NOMO-1 treated with DMSO at 0.1 percent for 48 hours (cell line): ENCODE data around the gene PCDHGA6.
A peak's percentile ranks its signal among the peaks of the same experiment; 100 is the strongest.
"Not testable (repeated sequence)": the region's sequence is repeated elsewhere in the genome, so short reads cannot be mapped to it uniquely, and the experiment has no call there.

Source experiments
- DNase-seq: peaks from one replicate; lab custom pipeline; 2025; ENCODE audit not compliant: unreplicated experiment; lab: John Stamatoyannopoulos, UW

The PCDHGA6 gene

DNA sequence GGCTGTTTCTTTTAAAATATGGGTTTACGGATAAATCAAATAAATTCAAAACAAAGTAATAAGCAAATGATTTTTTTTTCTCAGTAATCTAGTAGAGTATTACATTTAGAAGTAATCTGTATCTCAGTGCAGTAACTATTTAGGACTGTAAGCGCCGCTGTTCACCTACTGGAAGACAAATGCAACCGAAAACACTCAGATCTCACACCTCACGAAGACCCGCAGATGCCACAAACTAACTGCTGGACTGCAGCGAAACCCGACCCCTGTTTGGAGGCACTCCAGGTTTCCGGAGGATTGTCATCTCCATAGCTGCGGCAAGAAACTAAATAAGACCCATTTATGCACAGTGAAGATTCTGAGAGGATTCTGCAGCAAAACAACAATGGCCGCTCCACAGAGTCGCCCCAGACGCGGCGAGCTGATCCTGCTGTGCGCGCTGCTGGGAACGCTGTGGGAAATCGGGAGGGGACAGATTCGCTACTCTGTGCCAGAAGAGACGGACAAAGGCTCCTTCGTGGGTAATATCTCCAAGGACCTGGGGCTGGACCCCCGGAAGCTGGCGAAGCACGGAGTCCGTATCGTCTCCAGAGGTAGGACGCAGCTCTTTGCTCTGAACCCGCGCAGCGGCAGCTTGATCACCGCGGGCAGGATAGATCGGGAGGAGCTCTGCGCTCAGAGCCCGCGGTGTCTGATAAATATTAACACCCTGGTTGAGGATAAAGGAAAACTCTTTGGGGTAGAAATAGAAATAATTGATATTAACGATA is 18.9 kb downstream of the PCDHGA6 start, which contains the start of gene PCDHGA8:
Gene PCDHGA8 (plus strand): TSS at position 205 of the 770 bp plus-strand sequence. CDS start 181 bp downstream, at position 386.
- no peak for DNase-seq

DNA sequence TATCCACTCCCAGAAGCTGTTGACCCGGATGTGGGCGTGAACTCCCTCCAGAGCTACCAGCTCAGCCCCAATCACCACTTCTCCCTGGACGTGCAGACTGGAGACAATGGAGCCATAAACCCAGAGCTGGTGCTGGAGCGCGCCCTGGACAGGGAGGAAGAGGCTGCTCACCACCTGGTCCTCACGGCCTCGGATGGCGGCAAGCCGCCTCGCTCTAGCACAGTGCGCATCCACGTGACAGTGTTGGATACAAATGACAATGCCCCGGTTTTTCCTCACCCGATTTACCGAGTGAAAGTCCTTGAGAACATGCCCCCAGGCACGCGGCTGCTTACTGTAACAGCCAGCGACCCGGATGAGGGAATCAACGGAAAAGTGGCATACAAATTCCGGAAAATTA is 19.6 kb downstream of the PCDHGA6 start:
- DNase-seq = no peak

DNA sequence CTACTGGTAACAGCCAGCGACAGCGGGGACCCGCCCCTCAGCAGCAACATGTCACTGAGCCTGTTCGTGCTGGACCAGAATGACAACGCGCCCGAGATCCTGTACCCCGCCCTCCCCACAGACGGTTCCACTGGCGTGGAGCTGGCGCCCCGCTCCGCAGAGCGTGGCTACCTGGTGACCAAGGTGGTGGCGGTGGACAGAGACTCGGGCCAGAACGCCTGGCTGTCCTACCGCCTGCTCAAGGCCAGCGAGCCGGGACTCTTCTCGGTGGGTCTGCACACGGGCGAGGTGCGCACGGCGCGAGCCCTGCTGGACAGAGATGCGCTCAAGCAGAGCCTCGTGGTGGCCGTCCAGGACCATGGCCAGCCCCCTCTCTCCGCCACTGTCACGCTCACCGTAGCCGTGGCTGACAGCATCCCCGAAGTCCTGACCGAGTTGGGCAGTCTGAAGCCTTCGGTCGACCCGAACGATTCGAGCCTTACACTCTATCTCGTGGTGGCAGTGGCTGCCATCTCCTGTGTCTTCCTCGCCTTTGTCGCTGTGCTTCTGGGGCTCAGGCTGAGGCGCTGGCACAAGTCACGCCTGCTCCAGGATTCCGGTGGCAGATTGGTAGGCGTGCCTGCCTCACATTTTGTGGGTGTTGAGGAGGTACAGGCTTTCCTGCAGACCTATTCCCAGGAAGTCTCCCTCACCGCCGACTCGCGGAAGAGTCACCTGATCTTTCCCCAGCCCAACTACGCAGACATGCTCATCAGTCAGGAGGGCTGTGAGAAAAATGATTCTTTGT is 20.9 kb downstream of the PCDHGA6 start:
- not testable (repeated sequence) for DNase-seq

DNA sequence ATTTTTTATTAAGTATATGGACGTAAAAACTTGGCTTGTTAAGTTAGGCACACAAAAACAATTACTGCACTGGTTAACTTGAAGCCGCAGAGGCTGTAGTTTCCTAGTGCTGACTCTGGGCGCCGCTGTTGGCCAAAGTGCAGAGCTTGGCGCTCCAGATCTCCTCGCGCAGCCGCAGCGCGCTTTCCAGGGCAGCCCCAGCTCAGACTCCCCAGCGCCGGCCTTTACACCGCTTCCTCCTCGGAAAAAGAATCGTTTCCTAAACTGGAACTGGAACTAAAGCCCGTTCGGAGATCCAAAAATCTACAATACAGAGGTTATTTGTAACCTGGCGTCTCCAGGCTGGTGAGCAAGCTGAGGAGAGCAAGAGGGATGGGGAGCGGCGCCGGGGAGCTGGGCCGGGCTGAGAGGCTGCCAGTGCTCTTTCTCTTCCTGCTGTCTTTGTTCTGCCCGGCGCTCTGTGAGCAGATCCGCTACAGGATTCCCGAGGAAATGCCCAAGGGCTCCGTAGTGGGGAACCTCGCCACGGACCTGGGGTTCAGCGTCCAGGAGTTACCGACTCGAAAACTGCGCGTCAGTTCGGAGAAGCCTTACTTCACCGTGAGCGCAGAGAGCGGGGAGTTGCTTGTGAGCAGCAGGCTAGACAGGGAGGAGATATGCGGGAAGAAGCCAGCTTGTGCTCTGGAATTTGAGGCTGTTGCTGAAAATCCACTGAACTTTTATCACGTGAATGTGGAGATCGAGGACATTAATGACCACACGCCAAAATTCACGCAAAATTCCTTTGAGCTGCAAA is 24.3 kb downstream of the PCDHGA6 start, which contains the start of gene PCDHGB5:
Gene PCDHGB5 (plus strand): TSS at position 192 of the 796 bp plus-strand sequence. CDS start 181 bp downstream, at position 373.
- DNase-seq = not testable (repeated sequence)

DNA sequence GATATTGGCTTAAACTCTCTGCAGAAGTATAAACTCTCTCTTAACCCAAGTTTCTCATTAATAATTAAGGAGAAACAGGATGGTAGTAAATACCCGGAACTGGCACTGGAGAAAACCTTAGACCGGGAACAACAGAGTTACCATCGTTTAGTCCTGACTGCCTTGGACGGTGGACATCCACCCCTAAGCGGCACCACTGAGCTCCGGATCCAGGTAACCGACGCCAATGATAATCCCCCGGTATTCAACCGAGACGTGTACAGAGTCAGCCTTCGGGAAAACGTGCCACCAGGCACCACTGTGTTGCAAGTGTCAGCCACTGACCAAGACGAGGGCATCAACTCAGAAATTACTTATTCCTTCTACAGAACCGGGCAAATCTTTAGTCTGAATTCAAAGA is 24.9 kb downstream of the PCDHGA6 start:
- no peak for DNase-seq

DNA sequence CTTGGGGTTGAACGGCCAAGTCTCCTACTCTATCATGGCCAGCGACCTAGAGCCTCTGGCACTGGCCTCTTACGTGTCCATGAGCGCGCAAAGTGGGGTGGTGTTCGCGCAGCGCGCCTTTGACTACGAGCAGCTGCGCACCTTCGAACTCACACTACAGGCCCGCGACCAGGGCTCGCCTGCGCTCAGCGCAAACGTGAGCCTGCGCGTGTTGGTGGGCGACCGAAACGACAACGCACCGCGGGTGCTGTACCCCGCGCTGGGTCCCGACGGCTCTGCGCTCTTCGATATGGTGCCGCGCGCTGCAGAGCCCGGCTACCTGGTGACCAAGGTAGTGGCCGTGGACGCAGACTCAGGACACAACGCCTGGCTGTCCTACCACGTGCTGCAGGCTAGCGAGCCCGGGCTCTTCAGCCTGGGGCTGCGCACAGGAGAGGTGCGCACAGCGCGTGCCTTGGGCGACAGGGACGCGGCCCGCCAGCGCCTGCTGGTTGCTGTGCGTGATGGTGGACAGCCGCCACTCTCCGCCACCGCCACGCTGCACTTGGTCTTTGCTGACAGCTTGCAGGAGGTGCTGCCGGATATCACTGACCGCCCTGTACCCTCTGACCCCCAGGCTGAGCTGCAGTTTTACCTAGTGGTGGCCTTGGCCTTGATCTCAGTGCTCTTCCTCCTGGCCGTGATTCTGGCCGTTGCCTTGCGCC is 26.0 kb downstream of the PCDHGA6 start:
- DNase-seq = no peak

DNA sequence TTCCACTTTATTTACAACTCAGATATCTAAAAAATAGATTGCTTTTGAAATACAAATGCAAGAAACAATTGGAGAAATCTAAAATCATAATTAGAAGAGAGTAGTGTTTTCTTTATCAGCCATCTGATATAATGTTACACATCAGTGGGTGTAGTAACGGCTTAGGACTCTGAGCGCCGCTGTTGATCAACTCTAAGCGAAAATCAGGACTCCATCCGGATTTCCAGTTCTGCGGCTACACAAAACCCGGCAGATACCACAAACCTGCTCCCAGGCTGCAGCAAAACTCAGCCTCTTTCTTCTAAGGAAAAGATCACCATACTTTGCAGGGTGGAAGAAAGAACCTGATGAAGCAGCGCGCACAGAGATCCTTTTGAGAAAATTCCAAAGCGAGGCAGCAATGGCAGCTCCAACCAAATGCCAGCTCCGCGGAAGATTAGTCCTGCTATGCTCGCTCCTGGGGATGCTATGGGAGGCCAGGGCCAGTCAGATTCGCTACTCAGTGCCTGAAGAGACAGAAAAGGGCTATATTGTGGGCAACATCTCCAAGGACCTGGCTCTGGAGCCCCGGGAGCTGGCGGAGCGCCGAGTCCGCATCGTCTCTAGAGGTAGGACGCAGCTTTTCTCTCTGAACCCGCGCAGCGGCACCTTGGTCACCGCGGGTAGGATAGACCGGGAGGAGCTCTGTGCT is 29.0 kb downstream of the PCDHGA6 start, which contains the start of gene PCDHGA9:
Gene PCDHGA9 (plus strand): TSS at position 226 of the 691 bp plus-strand sequence. CDS start 175 bp downstream, at position 401.
- no peak for DNase-seq

DNA sequence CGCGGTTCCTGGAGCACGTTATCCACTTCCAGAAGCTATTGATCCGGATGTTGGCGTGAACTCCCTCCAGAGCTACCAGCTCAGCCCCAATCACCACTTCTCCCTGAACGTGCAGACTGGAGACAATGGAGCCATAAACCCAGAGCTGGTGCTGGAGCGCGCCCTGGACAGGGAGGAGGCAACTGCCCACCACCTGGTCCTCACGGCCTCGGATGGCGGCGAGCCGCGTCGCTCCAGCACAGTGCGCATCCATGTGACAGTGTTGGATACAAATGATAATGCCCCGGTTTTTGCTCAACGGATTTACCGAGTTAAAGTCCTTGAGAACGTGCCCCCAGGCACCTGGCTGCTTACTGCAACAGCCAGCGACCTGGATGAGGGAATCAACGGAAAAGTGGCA is 29.7 kb downstream of the PCDHGA6 start:
- no peak for DNase-seq

DNA sequence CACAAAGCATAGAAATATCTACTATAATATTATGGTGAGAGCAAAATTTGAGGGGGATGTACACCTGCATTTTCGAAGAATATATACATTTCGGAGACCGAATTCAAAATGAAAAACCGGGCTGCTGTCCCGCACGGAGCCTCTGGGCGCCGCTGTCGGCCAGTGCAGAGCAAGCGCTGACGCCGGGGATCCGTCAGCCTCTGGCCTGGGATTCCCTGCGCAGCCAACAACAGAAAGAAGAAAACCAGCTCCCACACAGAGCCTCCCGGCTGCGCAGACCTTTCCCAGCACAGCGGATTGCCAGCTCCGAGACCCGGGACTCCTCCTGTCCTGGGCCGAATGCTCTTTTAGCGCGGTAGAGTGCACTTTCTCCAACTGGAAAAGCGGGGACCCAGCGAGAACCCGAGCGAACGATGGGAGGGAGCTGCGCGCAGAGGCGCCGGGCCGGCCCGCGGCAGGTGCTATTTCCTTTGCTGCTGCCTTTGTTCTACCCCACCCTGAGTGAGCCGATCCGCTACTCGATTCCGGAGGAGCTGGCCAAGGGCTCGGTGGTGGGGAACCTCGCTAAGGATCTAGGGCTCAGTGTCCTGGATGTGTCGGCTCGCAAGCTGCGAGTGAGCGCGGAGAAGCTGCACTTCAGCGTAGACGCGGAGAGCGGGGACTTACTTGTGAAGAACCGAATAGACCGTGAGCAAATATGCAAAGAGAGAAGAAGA is 34.3 kb downstream of the PCDHGA6 start, which contains the start of gene PCDHGB6:
Gene PCDHGB6 (plus strand): TSS at position 232 of the 716 bp plus-strand sequence. CDS start 182 bp downstream, at position 414.
- peak; percentile 27 for DNase-seq

DNA sequence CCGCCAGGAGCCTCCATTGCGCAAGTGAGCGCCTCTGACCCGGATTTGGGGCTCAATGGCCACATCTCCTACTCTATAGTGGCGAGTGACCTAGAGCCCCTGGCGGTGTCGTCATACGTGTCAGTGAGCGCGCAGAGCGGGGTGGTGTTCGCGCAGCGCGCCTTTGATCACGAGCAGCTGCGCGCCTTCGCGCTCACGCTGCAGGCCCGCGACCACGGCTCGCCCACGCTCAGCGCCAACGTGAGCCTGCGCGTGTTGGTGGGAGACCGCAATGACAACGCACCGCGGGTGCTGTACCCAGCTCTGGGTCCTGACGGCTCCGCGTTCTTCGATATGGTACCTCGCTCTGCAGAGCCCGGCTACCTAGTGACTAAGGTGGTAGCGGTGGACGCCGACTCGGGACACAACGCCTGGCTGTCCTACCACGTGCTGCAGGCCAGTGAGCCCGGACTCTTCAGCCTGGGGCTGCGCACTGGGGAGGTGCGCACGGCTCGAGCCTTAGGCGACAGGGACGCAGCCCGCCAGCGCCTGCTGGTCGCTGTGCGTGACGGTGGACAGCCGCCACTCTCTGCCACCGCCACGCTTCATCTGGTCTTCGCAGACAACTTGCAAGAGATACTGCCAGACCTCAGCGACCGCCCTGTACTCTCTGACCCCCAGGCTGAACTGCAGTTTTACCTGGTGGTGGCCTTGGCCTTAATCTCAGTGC is 36.1 kb downstream of the PCDHGA6 start:
- DNase-seq = no peak

DNA sequence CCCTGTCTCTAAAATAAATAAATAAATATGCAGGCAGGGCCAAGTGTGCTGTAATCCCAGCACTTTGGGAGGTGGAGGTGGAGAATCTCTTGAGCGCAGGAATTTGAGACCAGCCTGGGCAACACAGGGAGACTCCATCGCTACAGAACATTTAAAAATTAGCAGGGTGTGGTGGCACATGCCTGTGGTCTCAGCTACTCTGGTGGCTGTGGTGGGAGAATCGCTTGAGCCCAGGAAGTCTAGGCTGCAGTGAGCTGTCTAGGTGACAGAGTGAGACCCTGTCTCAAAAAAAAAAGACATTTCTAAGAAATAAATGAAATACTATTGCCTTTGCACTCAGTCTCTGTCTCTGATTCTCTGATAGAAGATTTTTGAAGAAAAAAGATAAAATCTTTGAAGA is 37.9 kb downstream of the PCDHGA6 start:
- DNase-seq = no peak

DNA sequence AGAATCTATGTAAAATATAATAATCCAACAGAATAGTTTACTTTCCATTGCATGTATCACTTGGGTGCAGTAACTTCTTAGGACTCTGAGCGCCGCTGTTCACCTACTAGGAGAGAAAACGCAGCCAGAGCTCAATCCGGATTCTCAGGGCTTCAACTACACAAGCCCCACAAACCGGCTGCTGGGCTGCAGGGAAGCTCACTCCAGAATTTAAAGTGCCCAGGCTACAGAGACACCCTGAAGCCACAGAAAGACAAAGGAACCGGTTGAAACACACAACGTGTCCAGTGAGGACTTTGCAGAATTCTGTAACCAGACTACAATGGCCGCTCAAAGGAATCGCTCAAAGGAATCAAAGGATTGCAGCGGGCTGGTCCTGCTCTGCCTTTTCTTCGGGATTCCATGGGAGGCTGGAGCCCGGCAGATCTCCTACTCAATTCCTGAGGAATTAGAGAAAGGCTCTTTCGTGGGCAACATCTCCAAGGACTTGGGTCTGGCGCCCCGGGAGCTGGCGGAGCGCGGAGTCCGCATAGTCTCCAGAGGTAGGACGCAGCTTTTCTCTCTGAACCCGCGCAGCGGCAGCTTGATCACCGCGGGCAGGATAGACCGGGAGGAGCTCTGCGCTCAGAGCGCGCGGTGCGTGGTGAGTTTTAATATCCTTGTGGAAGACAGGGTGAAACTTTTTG is 39.3 kb downstream of the PCDHGA6 start, which contains the start of gene PCDHGA10:
Gene PCDHGA10 (plus strand): TSS at position 134 of the 686 bp plus-strand sequence. CDS start 189 bp downstream, at position 323.
- DNase-seq = peak; percentile 63

DNA sequence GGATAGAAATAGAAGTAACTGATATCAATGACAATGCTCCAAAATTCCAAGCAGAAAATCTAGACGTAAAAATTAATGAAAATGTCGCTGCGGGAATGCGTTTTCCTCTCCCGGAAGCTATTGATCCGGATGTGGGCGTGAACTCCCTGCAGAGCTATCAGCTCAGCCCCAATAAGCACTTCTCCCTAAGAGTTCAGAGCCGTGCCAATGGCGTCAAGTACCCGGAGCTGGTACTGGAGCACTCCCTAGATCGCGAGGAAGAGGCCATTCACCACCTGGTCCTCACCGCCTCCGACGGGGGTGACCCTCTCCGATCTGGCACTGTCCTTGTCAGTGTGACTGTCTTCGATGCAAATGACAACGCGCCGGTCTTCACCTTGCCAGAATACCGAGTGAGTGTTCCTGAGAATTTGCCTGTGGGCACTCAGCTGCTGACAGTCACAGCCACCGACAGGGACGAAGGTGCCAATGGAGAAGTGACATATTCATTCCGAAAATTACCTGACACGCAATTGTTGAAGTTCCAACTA is 39.9 kb downstream of the PCDHGA6 start:
- DNase-seq = no peak

DNA sequence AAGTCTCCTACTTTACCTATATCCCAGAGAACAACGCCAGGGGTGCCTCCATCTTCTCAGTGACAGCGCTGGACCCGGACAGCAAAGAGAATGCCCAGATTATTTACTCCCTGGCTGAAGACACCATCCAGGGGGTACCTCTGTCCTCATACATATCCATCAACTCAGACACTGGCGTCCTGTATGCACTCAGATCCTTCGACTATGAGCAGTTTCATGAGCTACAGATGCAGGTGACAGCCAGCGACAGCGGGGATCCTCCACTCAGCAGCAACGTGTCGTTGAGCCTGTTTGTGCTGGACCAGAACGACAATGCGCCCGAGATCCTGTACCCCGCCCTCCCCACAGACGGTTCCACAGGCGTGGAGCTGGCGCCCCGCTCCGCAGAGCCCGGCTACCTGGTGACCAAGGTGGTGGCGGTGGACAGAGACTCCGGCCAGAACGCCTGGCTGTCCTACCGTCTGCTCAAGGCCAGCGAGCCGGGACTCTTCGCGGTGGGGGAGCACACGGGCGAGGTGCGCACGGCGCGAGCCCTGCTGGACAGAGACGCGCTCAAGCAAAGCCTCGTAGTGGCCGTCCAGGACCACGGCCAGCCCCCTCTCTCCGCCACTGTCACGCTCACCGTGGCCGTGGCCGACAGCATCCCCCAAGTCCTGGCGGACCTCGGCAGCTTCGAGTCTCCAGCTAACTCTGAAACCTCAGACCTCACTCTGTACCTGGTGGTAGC is 41.0 kb downstream of the PCDHGA6 start:
- not testable (repeated sequence) for DNase-seq

DNA sequence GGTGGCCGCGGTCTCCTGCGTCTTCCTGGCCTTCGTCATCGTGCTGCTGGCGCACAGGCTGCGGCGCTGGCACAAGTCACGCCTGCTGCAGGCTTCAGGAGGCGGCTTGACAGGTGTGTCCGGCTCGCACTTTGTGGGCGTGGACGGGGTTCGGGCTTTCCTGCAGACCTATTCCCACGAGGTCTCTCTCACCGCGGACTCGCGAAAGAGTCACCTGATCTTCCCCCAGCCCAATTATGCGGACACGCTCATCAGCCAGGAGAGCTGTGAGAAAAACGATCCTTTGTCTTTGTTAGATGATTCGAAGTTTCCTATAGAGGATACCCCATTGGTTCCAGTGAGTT is 41.6 kb downstream of the PCDHGA6 start:
- DNase-seq = not testable (repeated sequence)

DNA sequence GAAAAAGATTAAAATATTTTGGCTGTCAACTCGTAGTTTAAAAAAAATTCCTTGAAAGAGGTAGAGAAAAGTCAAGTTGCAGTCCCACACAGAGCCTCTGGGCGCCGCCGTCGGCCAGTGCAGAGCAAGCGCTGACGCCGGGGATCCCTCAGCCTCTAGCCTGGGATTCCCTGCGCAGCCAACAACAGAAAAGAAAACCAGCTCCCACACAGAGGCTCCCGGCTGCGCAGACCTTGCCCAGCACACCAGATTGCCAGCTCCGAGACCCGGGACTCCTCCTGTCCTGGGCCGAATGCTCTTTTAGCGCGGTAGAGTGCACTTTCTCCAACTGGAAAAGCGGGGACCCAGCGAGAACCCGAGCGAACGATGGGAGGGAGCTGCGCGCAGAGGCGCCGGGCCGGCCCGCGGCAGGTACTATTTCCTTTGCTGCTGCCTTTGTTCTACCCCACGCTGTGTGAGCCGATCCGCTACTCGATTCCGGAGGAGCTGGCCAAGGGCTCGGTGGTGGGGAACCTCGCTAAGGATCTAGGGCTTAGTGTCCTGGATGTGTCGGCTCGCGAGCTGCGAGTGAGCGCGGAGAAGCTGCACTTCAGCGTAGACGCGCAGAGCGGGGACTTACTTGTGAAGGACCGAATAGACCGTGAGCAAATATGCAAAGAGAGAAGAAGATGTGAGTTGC is 43.9 kb downstream of the PCDHGA6 start, which contains the start of gene PCDHGB7:
Gene PCDHGB7 (plus strand): TSS at position 184 of the 679 bp plus-strand sequence. CDS start 183 bp downstream, at position 367.
- DNase-seq = peak; percentile 58
